Spinal cord (tissue), 10 donors: ENCODE measurements around the gene SEPTIN7. TPM values are rescaled to one million over a fixed set of nuclear protein-coding genes. Genes with fewer than 3 reads are reported as not detected.
"Not testable (repeated sequence)": the region's sequence is repeated elsewhere in the genome, so short reads cannot be mapped to it uniquely, and the experiment has no call there.

Experiments
- DNase-seq, 6 donors: peaks; one replicate each; pipeline versions ENCODE4 v3.0.0 to v3.0.0-alpha.2; 2013 to 2015; ENCODE audit warnings: low spot score in 6 of 6, low read depth in 4 of 6
- H3K27ac ChIP-seq: one replicate; pipeline ENCODE4 v1.5.1; 2013; ENCODE audit warnings: low read depth, low read length, control low read depth
- H3K27me3 ChIP-seq: one replicate; pipeline ENCODE4 v1.6.1; 2013; ENCODE audit warnings: low read length; ENCODE audit not compliant: control insufficient read depth, insufficient read depth
- H3K36me3 ChIP-seq: one replicate; pipeline ENCODE4 v1.6.1; 2013; ENCODE audit warnings: low read length; ENCODE audit not compliant: control insufficient read depth, insufficient read depth
- H3K4me1 ChIP-seq: one replicate; pipeline ENCODE4 v1.6.1; 2013; ENCODE audit warnings: low read length; ENCODE audit not compliant: control insufficient read depth, insufficient read depth
- H3K4me3 ChIP-seq: one replicate; pipeline ENCODE4 v1.5.1; 2013; ENCODE audit warnings: low read depth, low read length, control low read depth
- H3K9me3 ChIP-seq: one replicate; pipeline ENCODE4 v1.6.1; 2013; ENCODE audit warnings: low read length; ENCODE audit not compliant: control insufficient read depth, insufficient read depth
- WGBS: methylation state at CpG from one replicate; pipeline ENCODE4 v1.1.5; 2013; ENCODE audit warnings: missing lambda C conversion rate; ENCODE audit not compliant: insufficient coverage; 5-methylcytosine and 5-hydroxymethylcytosine counted together
- long read RNA-seq, 4 donors: transcript quantifications; one replicate each; lab custom pipeline, GENCODE V29; 2026
- polyA plus RNA-seq, 2 donors: library from polyadenylated mRNA; unstranded; fragments of 120-200 nt; gene quantifications; one replicate each; pipeline ENCODE4 v1.2.1, GENCODE V29; 2013; ENCODE audit not compliant: insufficient read length in 2 of 2
- total RNA-seq, 2 donors: library from RNA; depleted of rRNA in 1 of 2; stranded (reverse); fragments of 120-200 nt in 1 of 2; fragments of >200 nt in 1 of 2; gene quantifications; one replicate each; pipeline versions ENCODE4 v1.2.3 to v1.2.4, GENCODE V29; 2013 to 2014
- donor health status: healthy.

SEPTIN7 gene
- 100 to 1,000 TPM; 458 to 544 TPM for total RNA-seq
- 100 to 1,000 TPM; 498 to 600 TPM for polyA plus RNA-seq
- long read RNA-seq, donor 1, full-length matches to known transcripts: 32 of 214 reads
- long read RNA-seq, donor 1, partial matches to known transcripts: 177 of 214 reads
- long read RNA-seq, donor 1, other reads (novel, unspliced or antisense): 5 of 214 reads
- long read RNA-seq, donor 2, full-length matches to known transcripts: 9 of 41 reads
- long read RNA-seq, donor 2, partial matches to known transcripts: 32 of 41 reads
- long read RNA-seq, donor 2, other reads (novel, unspliced or antisense): 0 of 41 reads
- long read RNA-seq, donor 3, full-length matches to known transcripts: 4 of 52 reads
- long read RNA-seq, donor 3, partial matches to known transcripts: 48 of 52 reads
- long read RNA-seq, donor 3, other reads (novel, unspliced or antisense): 0 of 52 reads
- long read RNA-seq, donor 4, full-length matches to known transcripts: 21 of 130 reads
- long read RNA-seq, donor 4, partial matches to known transcripts: 109 of 130 reads
- long read RNA-seq, donor 4, other reads (novel, unspliced or antisense): 0 of 130 reads

- WGBS: under 1% methylated on average over 62 of the region's 62 CpGs
- H3K9me3 ChIP-seq: no peaks in the 10 kb centered on the region
These were observed at the start of gene SEPTIN7 for GRCh38 chr7:35800718-35801391. Gene SEPTIN7, plus strand, starts transcription at chr7:35801057. Its CDS starts 153 bp downstream, at chr7:35801210.

DNA sequence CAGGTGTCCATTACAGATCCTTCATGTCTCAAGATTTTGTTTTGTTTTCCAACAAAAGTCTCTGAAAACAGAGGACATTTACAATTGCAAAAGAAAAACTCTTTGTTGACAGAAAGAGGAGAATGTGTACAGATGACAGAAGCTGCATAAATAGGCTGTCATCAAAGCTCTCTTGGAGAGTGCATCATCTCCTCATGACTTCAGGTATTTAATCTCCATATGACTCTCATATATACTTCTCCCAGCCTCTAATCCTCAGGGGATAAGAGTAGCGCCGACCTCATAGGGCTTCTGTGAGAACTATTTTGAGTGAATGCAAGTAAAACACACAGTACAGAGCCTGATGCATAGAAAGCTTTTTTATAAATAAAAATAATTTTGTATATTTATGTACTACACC, 48.1 kb upstream of the SEPTIN7 start:
- H3K4me3 ChIP-seq: no peak overlapping the region
- no CpG with 5 or more reads among the region's 2 CpGs for WGBS
- no peaks in the 10 kb centered on the region for H3K27me3 ChIP-seq
- no peaks in the 10 kb centered on the region for H3K36me3 ChIP-seq
- no peaks in the 10 kb centered on the region for H3K4me1 ChIP-seq
- H3K27ac ChIP-seq: no peak overlapping the region
- no peaks in the 10 kb centered on the region for H3K9me3 ChIP-seq
- no peak for DNase-seq

More at GRCh38 chr7:35800718-35801391, at the start of gene SEPTIN7:
- Histone ChIP-seq H3K4me3 (peak within 1 kb of the TSS; percentile 73), H3K27ac (peak within 1 kb of the TSS; percentile 95), H3K36me3 (no peaks in the 10 kb centered on the region), H3K27me3 (no peaks in the 10 kb centered on the region), H3K4me1 (peaks cover 3% of the 10 kb centered on the region)
- peak; percentile 97 to 100 (median 99) for DNase-seq

DNA sequence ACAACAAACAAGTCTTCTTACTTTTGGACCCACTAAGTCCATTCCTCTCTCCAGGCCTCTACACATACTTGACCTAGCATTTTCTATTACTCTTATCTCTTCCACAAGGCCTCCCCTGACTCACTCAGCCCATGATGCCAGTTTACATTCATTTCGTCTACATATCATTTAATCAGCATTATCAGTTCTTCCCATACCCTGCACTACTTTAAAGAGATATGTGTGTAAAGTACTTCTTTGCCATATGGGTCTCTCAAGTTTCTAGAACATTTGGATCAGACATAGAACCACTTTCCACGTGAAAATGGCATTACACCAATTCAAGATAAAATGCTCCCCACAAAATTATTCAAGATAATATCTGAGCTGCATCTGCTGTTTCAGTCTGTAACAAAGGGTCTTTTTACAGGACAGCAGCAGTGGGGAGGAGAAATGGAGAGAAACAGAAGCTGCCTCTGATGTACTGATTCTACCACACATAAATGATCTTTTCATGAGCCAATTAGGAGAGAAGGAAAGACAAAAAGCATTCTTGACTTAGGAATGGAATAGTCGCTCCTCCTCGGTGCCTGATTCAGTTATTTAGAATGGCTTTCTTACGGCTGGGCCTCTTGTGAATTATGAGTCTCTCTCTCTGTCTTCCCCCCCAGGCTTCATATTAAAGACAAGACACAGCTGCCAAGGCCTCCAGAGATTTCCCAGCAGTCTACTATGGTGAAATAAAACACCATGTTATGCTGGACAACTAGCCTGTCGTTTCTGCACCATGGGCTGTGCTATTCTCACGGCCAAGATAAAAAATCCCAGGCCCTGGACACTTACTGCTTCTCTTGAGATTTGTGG, 46.9 kb upstream of the SEPTIN7 start:
- no peaks in the 10 kb centered on the region for H3K9me3 ChIP-seq
- H3K4me1 ChIP-seq: no peaks in the 10 kb centered on the region
- no peaks in the 10 kb centered on the region for H3K27me3 ChIP-seq
- peak overlapping the region; percentile 78 for H3K27ac ChIP-seq
- DNase-seq: peak in 4 of 6 donors; percentile 17 to 68 (median 38)
- no peaks in the 10 kb centered on the region for H3K36me3 ChIP-seq
- 6% methylated on average over 2 of the region's 7 CpGs for WGBS
- H3K4me3 ChIP-seq: no peak overlapping the region

DNA sequence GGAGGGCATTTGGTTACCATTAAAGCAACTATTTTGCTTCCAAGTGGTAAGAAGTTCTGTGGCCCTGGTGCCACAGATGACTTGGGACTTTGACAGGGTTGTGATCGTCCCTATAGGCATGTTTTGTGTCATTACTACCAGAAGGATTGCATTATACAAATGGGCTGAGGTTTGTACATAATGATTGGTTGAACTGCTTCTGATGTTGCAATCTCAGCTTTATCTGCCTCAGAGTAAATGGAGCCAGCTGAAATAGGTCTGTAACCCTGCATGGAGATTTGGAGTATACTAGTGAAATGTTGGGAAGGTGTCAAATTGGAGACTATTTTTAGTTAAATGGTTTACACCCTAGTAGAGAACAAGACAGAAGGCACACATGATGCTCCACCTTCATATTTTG, 46.1 kb upstream of the SEPTIN7 start:
- 57% methylated on average over 1 of the region's 1 CpG for whole genome bisulfite sequencing
- Histone ChIP-seq H3K36me3 (no peaks in the 10 kb centered on the region), H3K27ac (peak overlapping the region; percentile 78), H3K4me3 (no peak overlapping the region), H3K9me3 (no peaks in the 10 kb centered on the region), H3K27me3 (no peaks in the 10 kb centered on the region), H3K4me1 (no peaks in the 10 kb centered on the region)
- DNase-seq: no peak

GRCh38 chr7:35755711-35756110, 45.1 kb upstream of the SEPTIN7 start:
- Histone ChIP-seq H3K4me1 (no peaks in the 10 kb centered on the region), H3K36me3 (no peaks in the 10 kb centered on the region), H3K27ac (no peak overlapping the region), H3K9me3 (no peaks in the 10 kb centered on the region), H3K4me3 (no peak overlapping the region), H3K27me3 (no peaks in the 10 kb centered on the region)
- DNase-seq: no peak
- WGBS: 96% methylated on average over 2 of the region's 3 CpGs

- no CpG with 5 or more reads among the region's 2 CpGs for WGBS
- not testable (repeated sequence) for H3K27ac ChIP-seq, H3K9me3 ChIP-seq, DNase-seq, H3K27me3 ChIP-seq, H3K4me3 ChIP-seq, H3K4me1 ChIP-seq, H3K36me3 ChIP-seq
These were observed 44.4 kb upstream of the SEPTIN7 start for GRCh38 chr7:35756453-35756852.

DNA sequence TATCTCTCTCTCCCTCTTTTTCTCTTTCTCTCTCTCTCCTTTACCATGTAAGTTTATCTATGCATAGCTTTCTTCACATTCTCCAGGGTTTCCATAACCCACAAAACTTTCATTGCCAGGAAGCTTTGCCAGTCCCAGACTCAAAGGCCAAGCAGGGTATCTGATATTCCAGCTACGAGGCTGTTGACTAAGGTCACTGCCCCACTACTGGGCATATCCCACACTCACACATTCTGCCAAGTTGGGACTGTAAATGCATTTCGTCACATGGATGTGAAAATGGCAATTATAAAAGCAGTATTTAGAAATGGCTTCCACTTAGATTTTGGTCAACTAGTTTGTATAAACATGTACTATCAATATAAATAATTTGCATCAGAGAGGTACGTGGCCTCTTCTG, 43.3 kb upstream of the SEPTIN7 start:
- H3K4me1 ChIP-seq: no peaks in the 10 kb centered on the region
- no peak overlapping the region for H3K27ac ChIP-seq
- WGBS: no CpG with 5 or more reads among the region's 3 CpGs

DNA sequence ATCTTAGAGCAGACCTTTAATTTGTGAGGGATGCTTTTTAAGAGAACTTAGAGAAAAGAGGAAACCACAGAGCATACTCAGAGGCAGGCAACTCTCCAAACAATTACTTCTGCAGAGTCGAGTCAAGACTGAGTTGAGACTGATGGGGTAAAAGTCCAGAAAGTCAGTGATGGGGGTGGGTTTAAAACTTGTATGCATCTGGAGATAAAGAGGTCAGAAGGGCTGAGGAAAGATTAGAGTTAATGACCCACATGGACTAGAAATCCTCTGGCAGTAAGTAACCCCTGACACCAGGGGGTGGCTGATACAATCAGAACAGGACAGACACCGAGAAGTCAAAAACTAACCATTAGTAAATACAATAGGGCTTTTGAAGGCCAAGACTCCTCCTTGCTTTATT, 42.4 kb upstream of the SEPTIN7 start:
- WGBS: 17% methylated on average over 1 of the region's 2 CpGs
- DNase-seq: no peak
- Histone ChIP-seq H3K9me3 (no peaks in the 10 kb centered on the region), H3K4me1 (no peaks in the 10 kb centered on the region), H3K4me3 (no peak overlapping the region), H3K27me3 (no peaks in the 10 kb centered on the region), H3K36me3 (no peaks in the 10 kb centered on the region), H3K27ac (no peak overlapping the region)

More for the DNA sequence above, 43.3 kb upstream of the SEPTIN7 start:
- no peaks in the 10 kb centered on the region for H3K27me3 ChIP-seq
- no peaks in the 10 kb centered on the region for H3K36me3 ChIP-seq
- no peaks in the 10 kb centered on the region for H3K9me3 ChIP-seq
- no peak for DNase-seq
- no peak overlapping the region for H3K4me3 ChIP-seq

DNA sequence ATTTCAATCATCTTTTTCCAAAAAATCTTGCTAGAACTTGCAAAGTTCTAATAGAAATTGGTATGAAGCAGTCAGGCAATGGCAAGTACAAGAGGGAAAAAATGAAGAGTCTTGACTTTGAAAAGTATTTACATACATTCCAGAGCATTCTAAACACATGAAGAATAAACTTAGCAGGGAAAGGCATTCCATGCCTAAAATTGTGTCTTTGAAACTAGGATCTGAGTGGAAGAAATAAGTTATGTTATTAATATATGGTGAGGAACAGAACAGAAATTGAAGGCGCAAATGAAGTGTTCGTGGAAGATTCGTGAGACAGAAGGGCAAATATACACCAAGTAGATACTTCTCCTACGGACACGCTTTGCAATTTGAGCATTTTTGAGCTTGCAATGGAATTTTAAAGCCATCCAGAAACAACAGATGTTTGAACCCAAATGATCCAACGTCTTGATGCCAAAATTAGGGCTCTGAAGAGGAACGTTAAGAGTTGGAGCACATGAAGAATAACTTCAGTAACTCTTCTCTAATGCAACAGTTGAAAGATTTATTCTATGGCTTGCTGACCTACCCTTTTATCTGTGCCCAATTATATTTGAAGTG, 40.6 kb upstream of the SEPTIN7 start:
- Histone ChIP-seq H3K36me3 (no peaks in the 10 kb centered on the region), H3K4me1 (no peaks in the 10 kb centered on the region), H3K27me3 (no peaks in the 10 kb centered on the region), H3K27ac (no peak overlapping the region), H3K9me3 (no peaks in the 10 kb centered on the region), H3K4me3 (no peak overlapping the region)
- DNase-seq: peak in 1 of 6 donors; percentile 27
- WGBS: 72% methylated on average over 5 of the region's 7 CpGs
